Ovary (tissue), 9 donors: ENCODE data around the gene NDUFA8. TPM values are rescaled to one million over a fixed set of nuclear protein-coding genes. Genes with fewer than 3 reads are reported as not detected.
A peak's percentile ranks its signal among the peaks of the same experiment; 100 is the strongest.

Experiments used
- DNase-seq, 5 donors: peaks; one replicate each; pipeline ENCODE4 v3.0.0-alpha.2; 2019 to 2020
- H3K27ac ChIP-seq, 2 donors: fragments of 200-600 bp; one replicate each; pipeline versions ENCODE4 v1.5.1 to v1.8.0; 2019 to 2022
- H3K27me3 ChIP-seq: fragments of 200-600 bp; one replicate; pipeline ENCODE4 v1.8.0; 2022
- H3K36me3 ChIP-seq: fragments of 200-600 bp; sonication (generic); one replicate; pipeline ENCODE4 v1.5.1; 2019
- H3K4me1 ChIP-seq: one replicate; pipeline ENCODE4 v1.8.1; 2013; ENCODE audit warnings: mild to moderate bottlenecking, moderate library complexity; ENCODE audit not compliant: insufficient read depth
- H3K4me3 ChIP-seq: fragments of 200-600 bp; sonication (generic); one replicate; pipeline ENCODE4 v1.5.1; 2017
- H3K9me3 ChIP-seq, 2 donors: fragments of 200-600 bp in 1 of 2; sonication (generic) in 1 of 2; one replicate each; pipeline versions ENCODE4 v1.5.1 to v1.8.1; 2013 to 2019; ENCODE audit warnings: mild to moderate bottlenecking in 1 of 2, moderate library complexity in 1 of 2
- CTCF ChIP-seq, 3 donors: fragments of 450-650 bp in 2 of 3; fragments of 200-600 bp in 1 of 3; IDR thresholded peaks; one replicate each; pipeline versions ENCODE4 v1.5.1 to v1.8.0; 2016 to 2022; ENCODE audit warnings: antibody characterized with exemption in 3 of 3, mild to moderate bottlenecking in 1 of 3
- EP300 ChIP-seq: sonication (generic); formaldehyde crosslinking; IDR thresholded peaks from one replicate; pipeline ENCODE4 v1.6.1; 2017; ENCODE audit warnings: antibody characterized with exemption
- POLR2A ChIP-seq: fragments of 450-650 bp; IDR thresholded peaks from one replicate; pipeline ENCODE4 v1.6.1; 2017; ENCODE audit warnings: antibody characterized with exemption, mild to moderate bottlenecking, moderate library complexity
- WGBS, 3 donors: extraction: QIAGEN DNeasy Blood & Tissue Kit in 1 of 3; methylation state at CpG; one replicate each; pipeline versions ENCODE4 v1.1.5 to v1.1.7; 2013 to 2017; 5-methylcytosine and 5-hydroxymethylcytosine counted together
- intact Hi-C, 4 donors: fragments of 100-400 bp; cut with DNase I; formaldehyde crosslinking; loops; one replicate each; pipeline versions ENCODE4 v1.11.0 to v1.15.1; 2022 to 2023
- polyA plus RNA-seq, 2 donors: library from polyadenylated mRNA; stranded (reverse); fragments of 200-250 nt in 1 of 2; fragments of 350-450 nt in 1 of 2; fragmentation: Illumina TruSeq in 1 of 2; extraction: RNeasy Lipid Tissue Mini Kit (QIAGEN cat#74804) in 1 of 2; gene quantifications; one replicate each; pipeline ENCODE4 v1.2.3, GENCODE V29; 2013 to 2014
- total RNA-seq, 7 donors: library from RNA; depleted of rRNA in 2 of 7; stranded (reverse); fragments of >200 nt in 2 of 7; fragmentation: NEBNext Ultra II Directional in 3 of 7; extraction: Animal tissue kit (Norgen Biotek cat#: 25700) in 3 of 7; gene quantifications; one replicate each; pipeline versions ENCODE4 v1.1.0 to v1.2.4, GENCODE V29; 2016 to 2023
- donor health status: DM: no; HTN: no; CAD: no; lungs with moderate emphysema.
- donor health status: DM: no; HTN: no; CAD: no.
- donor health status: Bipolar disorder and iron deficiency.
- donor health status: DM: yes; HTN: yes; CAD: no.
- donor health status: DM: no; HTN: no; CAD: no.
- donor health status: DM: yes; HTN: yes; CAD: no.

NDUFA8 gene
- total and polyA plus RNA-seq, 9 donors = 17.2 to 88.0 (median 32.6) TPM

- H3K27me3 ChIP-seq = no peaks in the 10 kb centered on the region
- no peaks in the 10 kb centered on the region for H3K4me1 ChIP-seq
- peak; percentile 74 to 91 (median 86) for DNase-seq
- H3K27ac ChIP-seq = no peak overlapping the region
- no peaks in the 10 kb centered on the region for H3K36me3 ChIP-seq
- 37 to 46% (median 42%) methylated on average over 16 of the region's 16 CpGs for WGBS, 3 donors
- no peak overlapping the region for H3K4me3 ChIP-seq
- TF ChIP-seq EP300 = no peak
- peak; percentile 69 to 88 (median 71) for TF ChIP-seq CTCF (IDR thresholded peaks at IDR 0.05)
- no peaks in the 10 kb centered on the region for H3K9me3 ChIP-seq
- intact Hi-C loops = loop anchor here in 1 of 4 donors (10.0 kb wide), 1 partner anchor 165 kb away; the partner anchor contains the start of genes MRRF and RBM18
These were observed 60.2 kb downstream of the NDUFA8 start for GRCh38 chr9:122099271-122099869.

GRCh38 chr9:122097679-122098315 lies 61.8 kb downstream of the NDUFA8 start:
- no peaks in the 10 kb centered on the region for H3K9me3 ChIP-seq
- H3K4me3 ChIP-seq = no peak overlapping the region
- intact Hi-C loops = loop anchor here in 2 of 4 donors (2.0 to 10.0 kb wide), 2 partner anchors 167 to 253 kb away; partner anchors contain the start of genes MRRF (in 1 of the 2) and RBM18 (in 1 of the 2)
- H3K27me3 ChIP-seq = no peaks in the 10 kb centered on the region
- DNase-seq = no peak
- no peak overlapping the region for H3K27ac ChIP-seq
- peaks cover 2% of the 10 kb centered on the region for H3K4me1 ChIP-seq
- TF ChIP-seq EP300 = no peak
- no peak for TF ChIP-seq POLR2A
- no peak for TF ChIP-seq CTCF (IDR thresholded peaks at IDR 0.05)
- H3K36me3 ChIP-seq = no peaks in the 10 kb centered on the region
- 17 to 45% (median 26%) methylated on average over 8 of the region's 8 CpGs for WGBS, 3 donors

- Histone ChIP-seq H3K27me3 (no peaks in the 10 kb centered on the region), H3K4me3 (no peak overlapping the region), H3K36me3 (no peaks in the 10 kb centered on the region), H3K9me3 (no peaks in the 10 kb centered on the region), H3K27ac (no peak overlapping the region), H3K4me1 (peaks cover 8% of the 10 kb centered on the region)
- intact Hi-C loops = loop anchor here in 2 of 4 donors (2.0 to 10.0 kb wide), 2 partner anchors 168 to 254 kb away; partner anchors contain the start of genes MRRF (in 1 of the 2) and RBM18 (in 1 of the 2)
- DNase-seq = no peak
- TF ChIP-seq EP300 = no peak
- no peak for TF ChIP-seq POLR2A
- TF ChIP-seq CTCF (IDR thresholded peaks at IDR 0.05) = no peak
- WGBS, 3 donors = 83 to 96% (median 90%) methylated on average over 4 of the region's 4 CpGs
These were observed 62.8 kb downstream of the NDUFA8 start for GRCh38 chr9:122096620-122097415.

- H3K27me3 ChIP-seq = no peaks in the 10 kb centered on the region
- peaks cover 15% of the 10 kb centered on the region for H3K4me1 ChIP-seq
- intact Hi-C loops = loop anchor here in 1 of 4 donors (10.0 kb wide), 1 partner anchor 170 kb away; the partner anchor contains the start of genes MRRF and RBM18
- DNase-seq = peak in 2 of 5 donors; percentile 41 to 49
- TF ChIP-seq EP300 = no peak
- no peak for TF ChIP-seq POLR2A
- TF ChIP-seq CTCF (IDR thresholded peaks at IDR 0.05) = peak in 1 of 3 donors; percentile 32
- WGBS, 3 donors = 26 to 29% (median 26%) methylated on average over 14 of the region's 14 CpGs
- H3K4me3 ChIP-seq = no peak overlapping the region
- no peaks in the 10 kb centered on the region for H3K36me3 ChIP-seq
- H3K9me3 ChIP-seq = no peaks in the 10 kb centered on the region
- no peak overlapping the region for H3K27ac ChIP-seq
These were observed 64.4 kb downstream of the NDUFA8 start for GRCh38 chr9:122095010-122095767.
